Heart right ventricle (tissue), 16 donors: ENCODE data around the gene SCT. TPM values are rescaled to one million over a fixed set of nuclear protein-coding genes. Genes with fewer than 3 reads are reported as not detected.

Experiments
- ATAC-seq, 8 donors: fragments of 200-7000 bp; cut with Tn5 transposase; one replicate each; pipeline ENCODE4 v1.9.1; 2020; ENCODE audit warnings: mild to moderate bottlenecking in 8 of 8, moderate library complexity in 8 of 8, moderate number of reproducible peaks in 1 of 8
- DNase-seq, 2 donors: peaks; one replicate each; pipeline ENCODE4 v3.0.0-alpha.2; 2020
- H3K27ac ChIP-seq, 10 donors: fragments of 200-600 bp; sonication (generic) in 2 of 10; one replicate each; pipeline versions ENCODE4 v1.5.0 to v1.8.0; 2020 to 2022; ENCODE audit warnings: mild to moderate bottlenecking in 3 of 10
- H3K27me3 ChIP-seq, 7 donors: fragments of 200-600 bp; one replicate each; pipeline ENCODE4 v1.8.0; 2021 to 2022; ENCODE audit warnings: mild to moderate bottlenecking in 2 of 7
- H3K36me3 ChIP-seq, 9 donors: fragments of 200-600 bp; sonication (generic) in 1 of 9; one replicate each; pipeline versions ENCODE4 v1.5.0 to v1.8.0; 2020 to 2022; ENCODE audit warnings: mild to moderate bottlenecking in 2 of 9
- H3K4me1 ChIP-seq, 9 donors: fragments of 200-600 bp; sonication (generic) in 1 of 9; one replicate each; pipeline versions ENCODE4 v1.5.0 to v1.8.0; 2020 to 2022; ENCODE audit warnings: mild to moderate bottlenecking in 4 of 9
- H3K4me3 ChIP-seq, 10 donors: fragments of 200-600 bp; sonication (generic) in 2 of 10; one replicate each; pipeline versions ENCODE4 v1.5.0 to v1.8.0; 2020 to 2022; ENCODE audit warnings: mild to moderate bottlenecking in 7 of 10, moderate library complexity in 2 of 10
- H3K9me3 ChIP-seq, 11 donors: fragments of 200-600 bp in 10 of 11; sonication (generic) in 2 of 11; one replicate each; pipeline versions ENCODE4 v1.5.0 to v1.8.0; 2013 to 2022; ENCODE audit warnings: mild to moderate bottlenecking in 2 of 11, control low read depth in 1 of 11, moderate library complexity in 1 of 11
- CTCF ChIP-seq, 9 donors: fragments of 200-600 bp; sonication (generic) in 2 of 9; IDR thresholded peaks; one replicate each; pipeline versions ENCODE4 v1.5.0 to v1.8.0; 2021 to 2022; ENCODE audit warnings: antibody characterized with exemption in 9 of 9, mild to moderate bottlenecking in 5 of 9, moderate library complexity in 1 of 9
- WGBS, 2 donors: extraction: QIAGEN DNeasy Blood & Tissue Kit; methylation state at CpG; one replicate each; pipeline ENCODE4 v1.1.7; 2013; ENCODE audit warnings: inconsistent platforms in 1 of 2; 5-methylcytosine and 5-hydroxymethylcytosine counted together
- intact Hi-C, 10 donors: fragments of 100-400 bp; cut with DNase I; formaldehyde crosslinking; loops; one replicate each; pipeline versions ENCODE4 v1.11.1 to v1.14.2; 2022
- polyA plus RNA-seq, 2 donors: library from polyadenylated mRNA; stranded (reverse); fragments of 200-250 nt; gene quantifications; one replicate each; pipeline ENCODE4 v1.2.3, GENCODE V29; 2013
- total RNA-seq, 10 donors: library from RNA; stranded (reverse); fragmentation: NEBNext Ultra II Directional in 3 of 10; extraction: Animal tissue kit (Norgen Biotek cat#: 25700) in 3 of 10; gene quantifications; one replicate each; pipeline versions ENCODE4 v1.2.1 to v1.2.4, GENCODE V29; 2021 to 2023
- donor health status: Arrhythmogenic right ventricular cardiomyopathy.
- donor health status: ischemic (EF 13 %, LVEDD 7.1; RV severe dilation, severe dysfunction).
- donor health status: healthy with polysubstance abuse.
- donor health status: DM: no; HTN: yes; CAD: no.
- donor health status: DM: no; HTN: no; CAD: no.
- donor health status: ischemic (EF 25% LVEDD 6.9; RV normal size, moderate dysfunction).
- donor health status: ischemic (EF 25% LVEDD 5.7; RV mildly dilated, moderate dysfunction).
- donor health status: healthy.
- donor health status: DM: yes; HTN: yes; CAD: no.
- donor health status: Ischemic cardiomyopathy.
- donor health status: ischemic (EF 35%, LVEDD 5.7; RV mildly dilated, moderate dysfunction).
- donor health status: nonischemic (EF 11% LVEDD 7.7; RV severe dilation, severe dysfunction).
- donor health status: DM: yes; HTN: yes; CAD: no.
- donor health status: PGD.
- donor health status: ischemic (EF 29% LVEDD 5.4; RV normal size, mild dysfunction).
- donor health status: nonischemic (EF 23%, LVEDD 6.1; RV moderate dilation, normal function).

SCT gene
- total and polyA plus RNA-seq, 12 donors, result 0.64 to 2.0 (median 1.00) TPM; not detected in 8

GRCh38 chr11:613369-613968 is 13.5 kb downstream of the SCT start:
- Histone ChIP-seq H3K4me1 (peaks cover 13 to 47% (median 32%) of the 10 kb centered on the region in 9 donors), H3K4me3 (peak overlapping the region in 3 of 10 donors; percentile 67 to 85 (median 69)), H3K27me3 (no peaks in the 10 kb centered on the region), H3K36me3 (peaks cover 0 to 68% (median 45%) of the 10 kb centered on the region in 9 donors), H3K9me3 (no peaks in the 10 kb centered on the region), H3K27ac (peak overlapping the region in 8 of 10 donors; percentile 64 to 98 (median 96))
- WGBS, 2 donors, result 64 to 70% methylated on average over 32 to 36 of the region's 36 CpGs
- TF ChIP-seq CTCF (IDR thresholded peaks at IDR 0.05), result no peak
- intact Hi-C loops, result loop anchor here in 1 of 10 donors (5.0 kb wide), 1 partner anchor 36 kb away; the partner anchor contains the start of gene PHRF1
- peak; percentile 57 to 61 for DNase-seq
- peak in 5 of 8 donors; percentile 0 to 17 (median 1) for ATAC-seq

GRCh38 chr11:612961-613300 is 14.1 kb downstream of the SCT start:
- DNase-seq (no peak), ATAC-seq (no peak)
- Histone ChIP-seq H3K27ac (peak overlapping the region in 5 of 10 donors; percentile 19 to 98 (median 64)), H3K27me3 (no peaks in the 10 kb centered on the region), H3K36me3 (peaks cover 0 to 72% (median 47%) of the 10 kb centered on the region in 9 donors), H3K4me3 (no peak overlapping the region), H3K9me3 (no peaks in the 10 kb centered on the region), H3K4me1 (peaks cover 13 to 52% (median 35%) of the 10 kb centered on the region in 9 donors)
- no peak for TF ChIP-seq CTCF (IDR thresholded peaks at IDR 0.05)
- 93 to 95% methylated on average over 10 of the region's 10 CpGs for WGBS, 2 donors
- intact Hi-C loops, result loop anchor here in 1 of 10 donors (5.0 kb wide), 1 partner anchor 36 kb away; the partner anchor contains the start of gene PHRF1

GRCh38 chr11:612201-612960 is 14.6 kb downstream of the SCT start:
- TF ChIP-seq CTCF (IDR thresholded peaks at IDR 0.05), result no peak
- 67 to 77% methylated on average over 27 of the region's 27 CpGs for WGBS, 2 donors
- Histone ChIP-seq H3K4me3 (no peak overlapping the region), H3K27me3 (no peaks in the 10 kb centered on the region), H3K27ac (peak overlapping the region in 4 of 10 donors; percentile 19 to 98 (median 80)), H3K4me1 (peaks cover 13 to 56% (median 36%) of the 10 kb centered on the region in 9 donors), H3K36me3 (peaks cover 0 to 77% (median 53%) of the 10 kb centered on the region in 9 donors), H3K9me3 (no peaks in the 10 kb centered on the region)
- ATAC-seq (no peak), DNase-seq (no peak)
- intact Hi-C loops, result loop anchor here in 1 of 10 donors (5.0 kb wide), 1 partner anchor 35 kb away; the partner anchor contains the start of gene PHRF1
